ENCODE results near the gene CSF1. TPM values are rescaled to one million over a fixed set of nuclear protein-coding genes. Genes with fewer than 3 reads are reported as not detected.

Gene CSF1
- total and polyA plus RNA-seq, 2 donors (not counting 3 experiments of a cell fraction or from before 2014, with no cell fraction given) = 24.5 to 28.9 TPM

GRCh38 chr1:109906160-109906838 lies 4.3 kb upstream of the CSF1 start:
- CTCF ChIA-PET = interaction anchor here (0.7 to 2.7 kb wide), 2 partner anchors 73 to 78 kb away, joined by 3 to 6 read pairs; partner anchors contain the start of gene AHCYL1
- no peak for TF ChIP-seq MYC (IDR thresholded peaks at IDR 0.05; ENCODE audit: low read depth, low read length)
- H3K4me3 ChIP-seq (replicated peaks in 1 of 3; ENCODE audit: insufficient read depth in 1 of 3, low read depth in 1 of 3, low read length in 3 of 3) = no peak overlapping the region
- no peaks in the 10 kb centered on the region for H3K9me3 ChIP-seq (replicated peaks; ENCODE audit: control insufficient read depth, insufficient read depth, low read length)
- H3K36me3 ChIP-seq (ENCODE audit: control insufficient read depth in 2 of 2, extremely low read depth in 1 of 2, insufficient read depth in 2 of 2, low read length in 2 of 2) = no peaks in the 10 kb centered on the region
- no peak overlapping the region for H3K9ac ChIP-seq (replicated peaks; ENCODE audit: extremely low read depth, insufficient read depth, low read length)
- no peaks in the 10 kb centered on the region for H3K9me1 ChIP-seq (replicated peaks; ENCODE audit: control insufficient read depth, extremely low read depth, insufficient read depth, low read length)
- POLR2A ChIA-PET = no interaction called here
- dilution Hi-C loops (cut with MboI; ENCODE audit: extremely low pct_ligation_motif_present, low sequenced_read_pairs) (no loop called here), intact Hi-C loops (cut with micrococcal nuclease) (no loop called here)
- no TSS peak for BruUV-seq (replicated peaks)
- H3K4me1 ChIP-seq (ENCODE audit: control insufficient read depth, extremely low read depth, insufficient read depth, low read length) = peaks cover 5% of the 10 kb centered on the region
- H2AFZ ChIP-seq (ENCODE audit: low read depth, low read length) = no peak overlapping the region
- H3K4me2 ChIP-seq (ENCODE audit: insufficient read depth, low read length) = no peak overlapping the region
- DNase-seq (ENCODE audit: low read depth, low spot score) (no peak), FAIRE-seq (no peak)
- no peak overlapping the region for H3K27ac ChIP-seq (ENCODE audit: insufficient read depth, low read depth, low read length)
- H4K20me1 ChIP-seq (replicated peaks; ENCODE audit: control insufficient read depth, extremely low read depth, insufficient read depth, low read length) = no peaks in the 10 kb centered on the region
- no peaks in the 10 kb centered on the region for H3K79me2 ChIP-seq (ENCODE audit: control insufficient read depth, insufficient read depth, low read length)
- peaks cover 0 to 4% of the 10 kb centered on the region in 2 experiments for H3K27me3 ChIP-seq (ENCODE audit: control insufficient read depth in 2 of 2, insufficient read depth in 2 of 2, low read length in 2 of 2)

- Histone ChIP-seq H3K9ac (replicated peaks; ENCODE audit: extremely low read depth, insufficient read depth, low read length) (no peak overlapping the region), H3K27me3 (ENCODE audit: control insufficient read depth in 2 of 2, insufficient read depth in 2 of 2, low read length in 2 of 2) (peaks cover 0 to 4% of the 10 kb centered on the region in 2 experiments), H3K9me3 (replicated peaks; ENCODE audit: control insufficient read depth, insufficient read depth, low read length) (no peaks in the 10 kb centered on the region), H2AFZ (ENCODE audit: low read depth, low read length) (no peak overlapping the region), H3K27ac (ENCODE audit: insufficient read depth, low read depth, low read length) (no peak overlapping the region), H3K79me2 (ENCODE audit: control insufficient read depth, insufficient read depth, low read length) (no peaks in the 10 kb centered on the region), H3K4me2 (ENCODE audit: insufficient read depth, low read length) (no peak overlapping the region), H3K9me1 (replicated peaks; ENCODE audit: control insufficient read depth, extremely low read depth, insufficient read depth, low read length) (no peaks in the 10 kb centered on the region), H3K4me1 (ENCODE audit: control insufficient read depth, extremely low read depth, insufficient read depth, low read length) (peaks cover 8% of the 10 kb centered on the region), H3K4me3 (replicated peaks in 1 of 3; ENCODE audit: insufficient read depth in 1 of 3, low read depth in 1 of 3, low read length in 3 of 3) (no peak overlapping the region), H3K36me3 (ENCODE audit: control insufficient read depth in 2 of 2, extremely low read depth in 1 of 2, insufficient read depth in 2 of 2, low read length in 2 of 2) (no peaks in the 10 kb centered on the region), H4K20me1 (replicated peaks; ENCODE audit: control insufficient read depth, extremely low read depth, insufficient read depth, low read length) (no peaks in the 10 kb centered on the region)
- no TSS peak for BruUV-seq (replicated peaks)
- intact Hi-C loops (cut with micrococcal nuclease) = no loop called here
- dilution Hi-C loops (cut with MboI; ENCODE audit: extremely low pct_ligation_motif_present, low sequenced_read_pairs) = no loop called here
- ChIA-PET POLR2A (no interaction called here), CTCF (interaction anchor here (1.1 to 2.7 kb wide), 3 partner anchors 73 to 130 kb away, joined by 3 to 9 read pairs (median 6); partner anchors contain the start of gene AHCYL1)
- TF ChIP-seq EZH2 (IDR thresholded peaks at IDR 0.05; ENCODE audit: borderline replicate concordance, low read depth, low read length, severe bottlenecking) (no peak), FOS (IDR thresholded peaks at IDR 0.05; ENCODE audit: borderline replicate concordance, insufficient read depth, low read length) (no peak), MYC (IDR thresholded peaks at IDR 0.05; ENCODE audit: low read depth, low read length) (no peak), GATA2 (IDR thresholded peaks at IDR 0.05; ENCODE audit: insufficient read depth, insufficient read length, low read depth, low read length) (no peak), JUN (IDR thresholded peaks at IDR 0.05; ENCODE audit: borderline replicate concordance, insufficient read depth, insufficient read length, low read depth) (no peak), POLR2AphosphoS5 (IDR thresholded peaks at IDR 0.05; ENCODE audit: insufficient read depth, low read depth, low read length) (no peak), POLR2A (IDR thresholded peaks at IDR 0.05; ENCODE audit: low read depth, low read length) (no peak)
- TF ChIP-seq, protein P1, sequence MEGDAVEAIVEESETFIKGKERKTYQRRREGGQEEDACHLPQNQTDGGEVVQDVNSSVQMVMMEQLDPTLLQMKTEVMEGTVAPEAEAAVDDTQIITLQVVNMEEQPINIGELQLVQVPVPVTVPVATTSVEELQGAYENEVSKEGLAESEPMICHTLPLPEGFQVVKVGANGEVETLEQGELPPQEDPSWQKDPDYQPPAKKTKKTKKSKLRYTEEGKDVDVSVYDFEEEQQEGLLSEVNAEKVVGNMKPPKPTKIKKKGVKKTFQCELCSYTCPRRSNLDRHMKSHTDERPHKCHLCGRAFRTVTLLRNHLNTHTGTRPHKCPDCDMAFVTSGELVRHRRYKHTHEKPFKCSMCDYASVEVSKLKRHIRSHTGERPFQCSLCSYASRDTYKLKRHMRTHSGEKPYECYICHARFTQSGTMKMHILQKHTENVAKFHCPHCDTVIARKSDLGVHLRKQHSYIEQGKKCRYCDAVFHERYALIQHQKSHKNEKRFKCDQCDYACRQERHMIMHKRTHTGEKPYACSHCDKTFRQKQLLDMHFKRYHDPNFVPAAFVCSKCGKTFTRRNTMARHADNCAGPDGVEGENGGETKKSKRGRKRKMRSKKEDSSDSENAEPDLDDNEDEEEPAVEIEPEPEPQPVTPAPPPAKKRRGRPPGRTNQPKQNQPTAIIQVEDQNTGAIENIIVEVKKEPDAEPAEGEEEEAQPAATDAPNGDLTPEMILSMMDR (IDR thresholded peaks at IDR 0.05; ENCODE audit: extremely low read depth in 1 of 2, insufficient read depth in 1 of 2, low read depth in 1 of 2, low read length in 2 of 2) = no peak
- TF ChIP-seq, protein P2, sequence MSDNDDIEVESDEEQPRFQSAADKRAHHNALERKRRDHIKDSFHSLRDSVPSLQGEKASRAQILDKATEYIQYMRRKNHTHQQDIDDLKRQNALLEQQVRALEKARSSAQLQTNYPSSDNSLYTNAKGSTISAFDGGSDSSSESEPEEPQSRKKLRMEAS (IDR thresholded peaks at IDR 0.05; ENCODE audit: insufficient read depth, insufficient read length) = no peak
- FAIRE-seq (no peak), DNase-seq (ENCODE audit: low read depth, low spot score) (no peak)
Measured at GRCh38 chr1:109906839-109907180, 3.8 kb upstream of the CSF1 start.
